Measurements from ENCODE around the gene UBR1.
"Not testable (repeated sequence)": the region's sequence is repeated elsewhere in the genome, so short reads cannot be mapped to it uniquely, and the experiment has no call there.

UBR1 gene

DNA sequence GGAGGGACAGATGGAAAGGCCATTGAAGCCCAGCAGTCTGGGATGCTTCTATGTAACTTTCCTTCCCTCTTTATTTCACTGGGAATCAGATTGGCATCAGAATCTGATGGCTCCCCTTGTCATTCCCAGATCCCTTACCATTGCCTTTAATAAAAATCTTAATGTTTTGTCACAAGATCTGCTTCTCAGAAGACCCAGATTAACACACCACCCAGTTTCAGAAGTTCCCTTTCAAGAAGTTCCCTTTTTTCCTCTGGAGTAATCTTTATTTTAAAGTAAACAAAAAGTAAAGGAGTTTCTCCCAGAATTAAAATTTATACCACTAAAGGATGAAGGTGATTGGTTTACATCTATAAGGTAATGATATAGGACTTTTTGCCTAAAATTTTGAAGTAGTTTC lies 76.4 kb downstream of the UBR1 start:
- H3K4me3 ChIP-seq (replicated peaks; ENCODE audit: low read depth, low read length) = no peak overlapping the region
- TF ChIP-seq, protein P1, sequence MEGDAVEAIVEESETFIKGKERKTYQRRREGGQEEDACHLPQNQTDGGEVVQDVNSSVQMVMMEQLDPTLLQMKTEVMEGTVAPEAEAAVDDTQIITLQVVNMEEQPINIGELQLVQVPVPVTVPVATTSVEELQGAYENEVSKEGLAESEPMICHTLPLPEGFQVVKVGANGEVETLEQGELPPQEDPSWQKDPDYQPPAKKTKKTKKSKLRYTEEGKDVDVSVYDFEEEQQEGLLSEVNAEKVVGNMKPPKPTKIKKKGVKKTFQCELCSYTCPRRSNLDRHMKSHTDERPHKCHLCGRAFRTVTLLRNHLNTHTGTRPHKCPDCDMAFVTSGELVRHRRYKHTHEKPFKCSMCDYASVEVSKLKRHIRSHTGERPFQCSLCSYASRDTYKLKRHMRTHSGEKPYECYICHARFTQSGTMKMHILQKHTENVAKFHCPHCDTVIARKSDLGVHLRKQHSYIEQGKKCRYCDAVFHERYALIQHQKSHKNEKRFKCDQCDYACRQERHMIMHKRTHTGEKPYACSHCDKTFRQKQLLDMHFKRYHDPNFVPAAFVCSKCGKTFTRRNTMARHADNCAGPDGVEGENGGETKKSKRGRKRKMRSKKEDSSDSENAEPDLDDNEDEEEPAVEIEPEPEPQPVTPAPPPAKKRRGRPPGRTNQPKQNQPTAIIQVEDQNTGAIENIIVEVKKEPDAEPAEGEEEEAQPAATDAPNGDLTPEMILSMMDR (IDR thresholded peaks at IDR 0.05; ENCODE audit: low read length, missing control alignments) = no peak
- DNase-seq (ENCODE audit: low read depth) = no peak

DNA sequence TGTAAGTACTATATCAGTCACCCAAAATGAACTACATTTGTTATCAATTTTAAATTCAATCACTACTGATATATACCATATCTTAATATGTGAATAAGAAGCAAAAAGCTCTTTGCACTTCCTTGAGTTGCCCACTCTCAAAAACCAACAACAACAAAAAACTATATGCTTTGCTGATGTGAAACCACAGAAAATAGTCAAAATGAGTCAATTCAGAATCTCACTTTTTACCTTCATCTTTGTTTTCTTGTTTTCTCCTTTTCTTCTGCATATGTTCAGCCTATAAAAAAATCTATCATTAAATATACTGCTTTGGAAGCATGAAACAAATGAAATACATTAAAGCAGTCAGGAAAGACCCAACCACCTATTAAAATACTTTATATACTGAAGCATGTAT lies 80.7 kb downstream of the UBR1 start:
- no peak overlapping the region for H3K4me3 ChIP-seq (replicated peaks; ENCODE audit: low read depth, low read length)
- TF ChIP-seq, protein P1 (IDR thresholded peaks at IDR 0.05; ENCODE audit: low read length, missing control alignments) = no peak
- no peak for DNase-seq (ENCODE audit: low read depth)

DNA sequence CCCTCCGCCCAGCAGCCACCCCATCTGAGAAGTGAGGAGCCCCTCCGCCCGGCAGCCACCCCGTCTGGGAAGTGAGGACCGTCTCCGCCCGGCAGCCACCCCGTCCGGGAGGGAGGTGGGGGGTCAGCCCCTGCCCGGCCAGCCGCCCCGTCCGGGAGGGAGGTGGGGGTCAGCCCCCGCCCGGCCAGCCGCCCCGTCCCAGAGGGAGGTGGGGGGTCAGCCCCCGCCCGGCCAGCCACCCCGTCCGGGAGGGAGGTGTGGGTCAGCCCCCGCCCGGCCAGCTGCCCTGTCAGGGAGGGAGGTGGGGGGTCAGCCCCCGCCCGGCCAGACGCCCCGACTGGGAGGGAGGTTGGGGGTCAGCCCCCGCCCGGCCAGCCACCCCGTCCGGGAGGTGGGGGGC lies 91.2 kb downstream of the UBR1 start:
- H3K4me3 ChIP-seq (replicated peaks; ENCODE audit: low read depth, low read length); DNase-seq (ENCODE audit: low read depth): not testable (repeated sequence)

DNA sequence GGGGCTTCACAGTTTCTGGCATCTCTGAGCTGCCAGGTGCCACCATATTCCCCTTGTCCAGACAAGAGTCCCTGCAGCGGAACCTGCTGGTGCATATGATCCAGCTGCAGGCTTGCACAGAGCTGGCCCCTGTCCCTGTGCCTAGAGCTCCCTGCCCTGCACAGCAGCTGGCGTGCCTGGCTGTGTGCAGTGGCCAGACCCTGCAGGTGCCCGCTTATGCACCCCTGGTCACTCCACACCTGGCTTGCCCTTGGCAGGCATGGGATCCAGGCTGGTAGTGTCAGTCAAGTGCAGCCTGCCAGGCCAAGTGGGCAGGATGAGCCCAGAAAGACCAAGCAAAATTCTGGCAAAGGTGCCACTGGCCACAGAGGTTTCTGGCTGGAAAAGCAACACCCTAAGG lies 96.6 kb downstream of the UBR1 start:
- DNase-seq (ENCODE audit: low read depth) = no peak
- no peak overlapping the region for H3K4me3 ChIP-seq (replicated peaks; ENCODE audit: low read depth, low read length)
- TF ChIP-seq, protein P1 (IDR thresholded peaks at IDR 0.05; ENCODE audit: low read length, missing control alignments) = no peak

DNA sequence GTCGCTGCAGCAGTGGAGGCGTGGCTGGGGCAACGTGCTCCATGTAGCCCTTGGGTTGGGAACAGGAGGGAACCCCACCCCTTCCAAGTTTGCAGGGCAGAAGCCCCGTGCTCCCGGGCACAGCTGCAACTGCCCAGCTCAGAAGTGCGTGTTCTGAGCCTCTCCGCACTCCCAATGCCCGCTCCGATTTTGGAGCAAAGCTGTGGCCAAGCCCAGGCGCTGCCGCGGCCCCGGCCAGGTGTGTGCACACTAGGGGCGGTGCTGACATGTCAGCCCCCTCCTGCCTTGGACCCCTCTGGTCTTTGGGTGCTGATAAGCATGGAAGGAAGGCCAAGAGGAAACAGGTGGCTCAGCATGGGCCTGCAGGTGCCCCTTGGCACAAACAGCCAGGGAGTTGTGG lies 97.7 kb downstream of the UBR1 start:
- no peak overlapping the region for H3K4me3 ChIP-seq (replicated peaks; ENCODE audit: low read depth, low read length)
- TF ChIP-seq, protein P1 (IDR thresholded peaks at IDR 0.05; ENCODE audit: low read length, missing control alignments) = no peak
- DNase-seq (ENCODE audit: low read depth) = no peak

DNA sequence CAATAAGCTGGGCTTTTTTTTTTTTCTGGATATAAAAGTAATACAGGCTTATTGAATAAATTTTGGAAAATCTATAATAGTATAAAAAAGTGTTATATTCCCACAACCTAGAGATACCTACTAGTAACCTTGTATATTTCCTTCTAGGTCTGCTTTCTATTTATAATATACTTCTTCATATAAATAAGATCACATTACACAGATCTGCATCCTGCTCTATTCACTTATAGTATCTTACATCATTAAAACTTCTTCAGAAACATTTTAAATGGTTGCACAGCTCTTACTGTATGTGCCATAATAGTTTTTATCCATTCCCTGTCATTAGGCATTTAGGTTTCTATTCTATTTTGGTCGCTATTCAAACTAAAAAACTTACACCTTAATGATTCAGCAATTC lies 98.3 kb downstream of the UBR1 start:
- TF ChIP-seq, protein P1 (IDR thresholded peaks at IDR 0.05; ENCODE audit: low read length, missing control alignments) = no peak
- H3K4me3 ChIP-seq (replicated peaks; ENCODE audit: low read depth, low read length) = no peak overlapping the region
- no peak for DNase-seq (ENCODE audit: low read depth)

DNA sequence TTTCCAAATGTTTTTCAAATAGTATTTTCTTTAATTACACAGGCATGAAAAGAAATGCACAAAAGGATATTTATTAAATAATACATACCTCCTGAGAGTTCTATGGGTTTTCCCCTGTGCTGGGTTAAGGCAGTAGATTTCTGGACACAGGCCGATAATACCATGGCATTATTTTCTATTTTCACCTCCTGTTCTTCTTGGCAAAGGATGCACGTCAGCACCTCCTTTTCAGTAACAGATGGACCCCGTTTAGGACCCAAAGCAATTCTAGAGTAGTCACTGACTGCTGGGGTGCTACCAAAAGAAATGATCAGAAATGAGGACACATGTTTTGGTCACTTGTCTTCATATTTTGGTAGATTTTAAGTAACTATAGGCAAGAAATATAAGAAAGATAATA lies 98.8 kb downstream of the UBR1 start:
- DNase-seq (ENCODE audit: low read depth) = no peak
- TF ChIP-seq, protein P1 (IDR thresholded peaks at IDR 0.05; ENCODE audit: low read length, missing control alignments) = no peak
- H3K4me3 ChIP-seq (replicated peaks; ENCODE audit: low read depth, low read length) = no peak overlapping the region

DNA sequence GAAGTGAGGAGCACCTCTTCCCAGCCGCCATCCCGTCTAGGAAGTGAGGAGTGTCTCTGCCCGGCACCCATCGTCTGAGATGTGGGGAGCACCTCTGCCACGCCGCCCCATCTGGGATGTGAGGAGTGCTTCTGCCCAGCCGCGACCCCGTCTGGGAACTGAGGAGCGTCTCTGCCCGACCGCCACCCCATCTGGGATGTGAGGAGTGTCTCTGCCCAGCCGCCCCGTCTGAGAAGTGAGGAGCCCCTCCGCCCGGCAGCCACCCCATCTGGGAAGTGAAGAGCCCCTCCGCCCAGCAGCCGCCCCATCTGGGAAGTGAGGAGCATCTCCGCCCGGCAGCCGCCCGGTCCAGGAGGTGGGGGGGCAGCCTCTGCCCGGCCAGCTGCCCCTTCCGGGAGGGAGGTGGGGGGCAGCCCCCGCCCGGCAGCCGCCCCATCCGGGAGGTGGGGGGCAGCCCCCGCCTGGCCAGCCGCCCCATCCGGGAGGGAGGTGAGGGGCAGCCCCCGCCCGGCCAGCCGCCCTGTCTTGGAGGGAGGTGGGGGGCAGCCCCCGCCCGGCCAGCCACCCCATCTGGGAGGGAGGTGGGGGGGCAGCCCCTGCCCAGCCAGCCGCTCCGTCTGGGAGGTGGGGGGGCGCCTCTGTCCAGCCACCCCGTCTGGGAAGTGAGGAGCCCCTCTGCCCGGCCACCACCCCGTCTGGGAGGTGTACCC lies 100.8 kb downstream of the UBR1 start:
- DNase-seq (ENCODE audit: low read depth); H3K4me3 ChIP-seq (replicated peaks; ENCODE audit: low read depth, low read length): not testable (repeated sequence)
